GM12878 (cell line): ENCODE results near the gene ANO8.
"Not testable (repeated sequence)": the region's sequence is repeated elsewhere in the genome, so short reads cannot be mapped to it uniquely, and the experiment has no call there.

Source experiments
- BACH1 ChIP-seq: fragments of 450-650 bp; IDR thresholded peaks from 2 replicates; pipeline ENCODE4 v1.6.1; 2017; ENCODE audit warnings: mild to moderate bottlenecking, borderline replicate concordance
- CEBPB ChIP-seq, 2 experiments: fragments of 150-350 bp in 1 of 2; IDR thresholded peaks; 2 replicates each; pipeline ENCODE4 v1.6.1; 2012 to 2014; ENCODE audit warnings: low read depth in 2 of 2, low read length in 2 of 2, borderline replicate concordance in 1 of 2, inconsistent platforms in 1 of 2
- CHD2 ChIP-seq: IDR thresholded peaks from 2 replicates; pipeline ENCODE4 v1.6.1; 2011; ENCODE audit warnings: low read depth, low read length, improper control_type of control experiment, borderline replicate concordance
- CREB1 ChIP-seq: IDR thresholded peaks from 2 replicates; pipeline ENCODE4 v1.6.1; 2012; ENCODE audit warnings: low read depth, mild to moderate bottlenecking, inconsistent platforms
- CTCF ChIP-seq, 3 experiments: IDR thresholded peaks in 2 of 3; conservative IDR thresholded peaks in 1 of 3; 2 replicates each; pipeline ENCODE4 v1.5.1; 2011; ENCODE audit warnings: low read depth in 3 of 3, low read length in 3 of 3, mild to moderate bottlenecking in 3 of 3, control low read depth in 2 of 3, moderate library complexity in 2 of 3, inconsistent platforms in 1 of 3, mixed read lengths in 1 of 3; ENCODE audit not compliant: control insufficient read depth in 2 of 3, insufficient read depth in 1 of 3; ENCODE audit errors: extremely low read depth in 1 of 3
- ETV6 ChIP-seq, 2 experiments: fragments of 450-650 bp in 1 of 2; IDR thresholded peaks in 1 of 2; conservative IDR thresholded peaks in 1 of 2; 2 replicates each; pipeline ENCODE4 v1.6.1; 2014; ENCODE audit warnings: antibody characterized with exemption in 1 of 2, borderline replicate concordance in 1 of 2, low read depth in 1 of 2, mild to moderate bottlenecking in 1 of 2, moderate library complexity in 1 of 2
- EZH2 ChIP-seq: IDR thresholded peaks from 2 replicates; pipeline ENCODE4 v1.6.1; 2012; ENCODE audit warnings: low read depth, mild to moderate bottlenecking, control low read depth, inconsistent platforms, low read length, borderline replicate concordance; ENCODE audit not compliant: control insufficient read depth
- GABPA ChIP-seq: IDR thresholded peaks from 2 replicates; pipeline ENCODE4 v1.6.1; 2014; ENCODE audit warnings: antibody characterized with exemption, low read depth, mild to moderate bottlenecking, inconsistent platforms
- JUNB ChIP-seq: IDR thresholded peaks from 2 replicates; pipeline ENCODE4 v1.6.1; 2016; ENCODE audit warnings: antibody characterized with exemption, mild to moderate bottlenecking
- NR2C2 ChIP-seq: IDR thresholded peaks from 2 replicates; pipeline ENCODE4 v1.6.1; 2011; ENCODE audit warnings: borderline replicate concordance, low read depth; ENCODE audit not compliant: control insufficient read depth, insufficient read length
- POLR2A ChIP-seq: IDR thresholded peaks from 2 replicates; pipeline ENCODE4 v1.6.1; 2011; ENCODE audit warnings: low read depth, mild to moderate bottlenecking, low read length
- SREBF2 ChIP-seq: IDR thresholded peaks from 2 replicates; pipeline ENCODE4 v1.6.1; 2012; ENCODE audit warnings: mild to moderate bottlenecking, low read length
- TCF7 ChIP-seq: IDR thresholded peaks from 2 replicates; pipeline ENCODE4 v1.6.1; 2014; ENCODE audit warnings: antibody characterized with exemption, borderline replicate concordance
- TF ChIP-seq, protein P1 (sequence below): IDR thresholded peaks from 2 replicates; pipeline ENCODE4 v1.6.1; 2011; ENCODE audit warnings: borderline replicate concordance, low read depth, mild to moderate bottlenecking, moderate library complexity, mixed read lengths, low read length; ENCODE audit not compliant: insufficient read depth; ENCODE audit errors: extremely low read length

GRCh38 chr19:17295551-17295950, 39.1 kb downstream of the ANO8 start:
- TF ChIP-seq TCF7; POLR2A; GABPA; CREB1; SREBF2; CTCF (IDR thresholded peaks at IDR 0.05 in 2 of 3, conservative IDR thresholded peaks at IDR 0.05 in 1 of 3; ENCODE audit: control insufficient read depth in 2 of 3, extremely low read depth in 1 of 3, insufficient read depth in 1 of 3, low read depth in 3 of 3, low read length in 3 of 3); CEBPB (IDR thresholded peaks at IDR 0.05; ENCODE audit: borderline replicate concordance in 1 of 2, low read depth in 2 of 2, low read length in 2 of 2); EZH2; BACH1; JUNB; ETV6 (conservative IDR thresholded peaks at IDR 0.05 in 1 of 2, IDR thresholded peaks at IDR 0.05 in 1 of 2; ENCODE audit: borderline replicate concordance in 1 of 2, low read depth in 1 of 2); NR2C2; CHD2: not testable (repeated sequence)
- TF ChIP-seq, protein P1, sequence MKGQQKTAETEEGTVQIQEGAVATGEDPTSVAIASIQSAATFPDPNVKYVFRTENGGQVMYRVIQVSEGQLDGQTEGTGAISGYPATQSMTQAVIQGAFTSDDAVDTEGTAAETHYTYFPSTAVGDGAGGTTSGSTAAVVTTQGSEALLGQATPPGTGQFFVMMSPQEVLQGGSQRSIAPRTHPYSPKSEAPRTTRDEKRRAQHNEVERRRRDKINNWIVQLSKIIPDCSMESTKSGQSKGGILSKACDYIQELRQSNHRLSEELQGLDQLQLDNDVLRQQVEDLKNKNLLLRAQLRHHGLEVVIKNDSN = not testable (repeated sequence)
